ENCODE data around the gene TRIM27.

TRIM27 gene

GRCh38 chr6:28943223-28943556, 19.4 kb upstream of the TRIM27 start:
- Histone ChIP-seq H3K36me3 (ENCODE audit: insufficient read depth, low read length) (no peaks in the 10 kb centered on the region), H3K9ac (ENCODE audit: low read depth, low read length, poor library complexity, severe bottlenecking) (no peak overlapping the region), H3K9me2 (replicated peaks; ENCODE audit: low read depth, low read length) (no peaks in the 10 kb centered on the region), H3K4me1 (ENCODE audit: insufficient read depth, low read length, poor library complexity, severe bottlenecking) (peaks cover 5% of the 10 kb centered on the region), H3K9me3 (ENCODE audit: insufficient read depth, low read depth, low read length) (no peaks in the 10 kb centered on the region), H2AFZ (ENCODE audit: low read length) (peak overlapping the region; percentile 41; the same call in 1 of the 2 replicates), H3K4me2 (ENCODE audit: low read depth, low read length, poor library complexity, severe bottlenecking) (peak overlapping the region; percentile 73), H3K27me3 (ENCODE audit: insufficient read depth, low read length, poor library complexity, severe bottlenecking) (no peaks in the 10 kb centered on the region), H3F3A (ENCODE audit: low read depth) (no peaks in the 10 kb centered on the region), H4K20me1 (ENCODE audit: insufficient read depth, low read length, poor library complexity, severe bottlenecking) (no peaks in the 10 kb centered on the region), H3K79me2 (ENCODE audit: insufficient read depth, low read length) (no peaks in the 10 kb centered on the region), H3K4me3 (ENCODE audit: low read length, poor library complexity, severe bottlenecking) (peak overlapping the region; percentile 85)
- TF ChIP-seq, protein P1, sequence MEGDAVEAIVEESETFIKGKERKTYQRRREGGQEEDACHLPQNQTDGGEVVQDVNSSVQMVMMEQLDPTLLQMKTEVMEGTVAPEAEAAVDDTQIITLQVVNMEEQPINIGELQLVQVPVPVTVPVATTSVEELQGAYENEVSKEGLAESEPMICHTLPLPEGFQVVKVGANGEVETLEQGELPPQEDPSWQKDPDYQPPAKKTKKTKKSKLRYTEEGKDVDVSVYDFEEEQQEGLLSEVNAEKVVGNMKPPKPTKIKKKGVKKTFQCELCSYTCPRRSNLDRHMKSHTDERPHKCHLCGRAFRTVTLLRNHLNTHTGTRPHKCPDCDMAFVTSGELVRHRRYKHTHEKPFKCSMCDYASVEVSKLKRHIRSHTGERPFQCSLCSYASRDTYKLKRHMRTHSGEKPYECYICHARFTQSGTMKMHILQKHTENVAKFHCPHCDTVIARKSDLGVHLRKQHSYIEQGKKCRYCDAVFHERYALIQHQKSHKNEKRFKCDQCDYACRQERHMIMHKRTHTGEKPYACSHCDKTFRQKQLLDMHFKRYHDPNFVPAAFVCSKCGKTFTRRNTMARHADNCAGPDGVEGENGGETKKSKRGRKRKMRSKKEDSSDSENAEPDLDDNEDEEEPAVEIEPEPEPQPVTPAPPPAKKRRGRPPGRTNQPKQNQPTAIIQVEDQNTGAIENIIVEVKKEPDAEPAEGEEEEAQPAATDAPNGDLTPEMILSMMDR (conservative IDR thresholded peaks at IDR 0.05; ENCODE audit: low read length): no peak
- TF ChIP-seq EZH2phosphoT487 (IDR thresholded peaks at IDR 0.05; ENCODE audit: borderline replicate concordance): no peak

- Histone ChIP-seq H3K79me2 (ENCODE audit: insufficient read depth, low read length) (no peaks in the 10 kb centered on the region), H3F3A (ENCODE audit: low read depth) (no peaks in the 10 kb centered on the region), H2AFZ (ENCODE audit: low read length) (no peak overlapping the region), H3K4me1 (ENCODE audit: insufficient read depth, low read length, poor library complexity, severe bottlenecking) (peaks cover 5% of the 10 kb centered on the region), H3K4me2 (ENCODE audit: low read depth, low read length, poor library complexity, severe bottlenecking) (no peak overlapping the region), H4K20me1 (ENCODE audit: insufficient read depth, low read length, poor library complexity, severe bottlenecking) (no peaks in the 10 kb centered on the region), H3K9me2 (replicated peaks; ENCODE audit: low read depth, low read length) (no peaks in the 10 kb centered on the region), H3K9me3 (ENCODE audit: insufficient read depth, low read depth, low read length) (no peaks in the 10 kb centered on the region), H3K36me3 (ENCODE audit: insufficient read depth, low read length) (no peaks in the 10 kb centered on the region), H3K4me3 (ENCODE audit: low read length, poor library complexity, severe bottlenecking) (no peak overlapping the region), H3K27me3 (ENCODE audit: insufficient read depth, low read length, poor library complexity, severe bottlenecking) (no peaks in the 10 kb centered on the region), H3K9ac (ENCODE audit: low read depth, low read length, poor library complexity, severe bottlenecking) (no peak overlapping the region)
- no peak for TF ChIP-seq EZH2phosphoT487 (IDR thresholded peaks at IDR 0.05; ENCODE audit: borderline replicate concordance)
- TF ChIP-seq, protein P1 (conservative IDR thresholded peaks at IDR 0.05; ENCODE audit: low read length): no peak
Observed at GRCh38 chr6:28941684-28942448, 18.1 kb upstream of the TRIM27 start.

GRCh38 chr6:28940858-28941683, 17.3 kb upstream of the TRIM27 start:
- TF ChIP-seq EZH2phosphoT487 (IDR thresholded peaks at IDR 0.05; ENCODE audit: borderline replicate concordance): no peak
- TF ChIP-seq, protein P1 (conservative IDR thresholded peaks at IDR 0.05; ENCODE audit: low read length): no peak
- Histone ChIP-seq H4K20me1 (ENCODE audit: insufficient read depth, low read length, poor library complexity, severe bottlenecking) (no peaks in the 10 kb centered on the region), H2AFZ (ENCODE audit: low read length) (no peak overlapping the region)

More at GRCh38 chr6:28940858-28941683, 17.3 kb upstream of the TRIM27 start:
- Histone ChIP-seq H3K4me3 (ENCODE audit: low read length, poor library complexity, severe bottlenecking) (no peak overlapping the region), H3K4me2 (ENCODE audit: low read depth, low read length, poor library complexity, severe bottlenecking) (no peak overlapping the region), H3K36me3 (ENCODE audit: insufficient read depth, low read length) (no peaks in the 10 kb centered on the region), H3K27me3 (ENCODE audit: insufficient read depth, low read length, poor library complexity, severe bottlenecking) (no peaks in the 10 kb centered on the region), H3K79me2 (ENCODE audit: insufficient read depth, low read length) (no peaks in the 10 kb centered on the region), H3K4me1 (ENCODE audit: insufficient read depth, low read length, poor library complexity, severe bottlenecking) (peaks cover 5% of the 10 kb centered on the region), H3K9me3 (ENCODE audit: insufficient read depth, low read depth, low read length) (no peaks in the 10 kb centered on the region), H3F3A (ENCODE audit: low read depth) (no peaks in the 10 kb centered on the region), H3K9me2 (replicated peaks; ENCODE audit: low read depth, low read length) (no peaks in the 10 kb centered on the region), H3K9ac (ENCODE audit: low read depth, low read length, poor library complexity, severe bottlenecking) (no peak overlapping the region)
